H1 (cell line): ENCODE results near the gene IL1RAP. TPM values are rescaled to one million over a fixed set of nuclear protein-coding genes. Genes with fewer than 3 reads are reported as not detected.

Experiments used
- CTCF ChIA-PET: fragments of 300-600 bp; sonication (Branson Sonifier 250); formaldehyde crosslinking; loops from one replicate; lab custom pipeline; 2021; ENCODE audit not compliant: partially characterized antibody; lab: Charles Lee
- POLR2A ChIA-PET: fragments of 300-600 bp; sonication (Branson Sonifier 250); formaldehyde crosslinking; loops from one replicate; lab custom pipeline; 2021; ENCODE audit warnings: inconsistent platforms; ENCODE audit not compliant: partially characterized antibody; lab: Charles Lee
- DNase-seq, 2 experiments: peaks; one replicate each; pipeline versions ENCODE4 v3.0.0 to v3.0.0-alpha.2; 2010 to 2022; ENCODE audit warnings: low spot score in 2 of 2, low read depth in 1 of 2, mixed read lengths in 1 of 2
- FAIRE-seq: peaks from 2 replicates; lab custom pipeline; 2011; peaks lifted over from hg19 to GRCh38; lab: Jason Lieb, UNC
- H2AFZ ChIP-seq: 2 replicates; pipeline ENCODE4 v1.8.1; 2012; ENCODE audit warnings: low read length, inconsistent platforms
- H2AK5ac ChIP-seq: 2 replicates; pipeline ENCODE4 v1.6.1; 2013; ENCODE audit warnings: low read depth, low read length
- H2BK120ac ChIP-seq: replicated peaks from 2 replicates; pipeline ENCODE3; 2013; ENCODE audit warnings: low read depth, low read length, inconsistent platforms
- H2BK12ac ChIP-seq: 2 replicates; pipeline ENCODE4 v1.6.1; 2013; ENCODE audit warnings: low read depth, low read length
- H2BK15ac ChIP-seq: 2 replicates; pipeline ENCODE4 v1.6.1; 2013; ENCODE audit warnings: low read length
- H2BK20ac ChIP-seq: 2 replicates; pipeline ENCODE4 v1.6.1; 2013; ENCODE audit warnings: low read length
- H2BK5ac ChIP-seq: 2 replicates; pipeline ENCODE4 v1.6.1; 2013; ENCODE audit warnings: low read depth, low read length
- H3K14ac ChIP-seq: 2 replicates; pipeline ENCODE4 v1.6.1; 2013; ENCODE audit warnings: inconsistent platforms; ENCODE audit not compliant: insufficient read length
- H3K18ac ChIP-seq: 2 replicates; pipeline ENCODE4 v1.6.1; 2013; ENCODE audit warnings: low read length; ENCODE audit errors: extremely low read depth
- H3K23ac ChIP-seq: 2 replicates; pipeline ENCODE4 v1.6.1; 2013; ENCODE audit warnings: inconsistent platforms; ENCODE audit not compliant: insufficient read length
- H3K23me2 ChIP-seq: 2 replicates; pipeline ENCODE4 v1.6.1; 2013; ENCODE audit warnings: low read depth, low read length
- H3K27ac ChIP-seq: 2 replicates; pipeline ENCODE4 v1.6.1; 2011; ENCODE audit warnings: low read depth, low read length, inconsistent platforms
- H3K27me3 ChIP-seq, 4 experiments: replicated peaks in 1 of 4; 1 replicate in 1 of 4; 2 replicates in 3 of 4; pipeline versions ENCODE4 v1.6.1 to v1.8.1; 2011 to 2013; ENCODE audit warnings: low read length in 3 of 4, mild to moderate bottlenecking in 3 of 4, inconsistent platforms in 2 of 4, mixed read lengths in 2 of 4, moderate library complexity in 1 of 4; ENCODE audit not compliant: control insufficient read depth in 3 of 4, insufficient read depth in 3 of 4; ENCODE audit errors: extremely low read depth in 1 of 4
- H3K36me3 ChIP-seq, 4 experiments: 2 replicates each; pipeline versions ENCODE4 v1.6.1 to v1.8.1; 2011 to 2013; ENCODE audit warnings: mild to moderate bottlenecking in 4 of 4, low read length in 3 of 4, moderate library complexity in 2 of 4, control low read depth in 1 of 4, inconsistent platforms in 1 of 4; ENCODE audit not compliant: insufficient read depth in 4 of 4, control insufficient read depth in 2 of 4
- H3K4ac ChIP-seq: replicated peaks from 2 replicates; pipeline ENCODE3; 2013; ENCODE audit warnings: low read length, low read depth, mixed read lengths, inconsistent platforms; ENCODE audit not compliant: insufficient read length
- H3K4me1 ChIP-seq, 4 experiments: replicated peaks in 1 of 4; 1 replicate in 1 of 4; 2 replicates in 3 of 4; pipeline versions ENCODE4 v1.6.1 to v1.8.1; 2011 to 2013; ENCODE audit warnings: low read length in 3 of 4, inconsistent platforms in 2 of 4, mixed read lengths in 1 of 4; ENCODE audit not compliant: insufficient read depth in 4 of 4, control insufficient read depth in 3 of 4
- H3K4me2 ChIP-seq, 2 experiments: 2 replicates each; pipeline versions ENCODE4 v1.6.1 to v1.8.1; 2011 to 2013; ENCODE audit warnings: low read depth in 2 of 2, low read length in 2 of 2, control low read depth in 1 of 2, inconsistent platforms in 1 of 2, mild to moderate bottlenecking in 1 of 2; ENCODE audit not compliant: insufficient read depth in 1 of 2
- H3K4me3 ChIP-seq, 4 experiments: fragments of 200-600, 300-600 bp in 1 of 4; sonication (generic), shearing (Covaris generic), sonication (Bioruptor Twin) in 1 of 4; 2 replicates each; pipeline versions ENCODE4 v1.5.1 to v1.8.1; 2011 to 2016; ENCODE audit warnings: low read length in 4 of 4, low read depth in 3 of 4, control low read depth in 2 of 4, inconsistent platforms in 2 of 4, mild to moderate bottlenecking in 2 of 4, mixed read lengths in 1 of 4, moderate library complexity in 1 of 4; ENCODE audit not compliant: insufficient read depth in 2 of 4; ENCODE audit errors: extremely low read depth in 1 of 4
- H3K56ac ChIP-seq: replicated peaks from 2 replicates; pipeline ENCODE3; 2013; ENCODE audit warnings: low read depth, mild to moderate bottlenecking, mixed read lengths, low read length, inconsistent platforms; ENCODE audit not compliant: insufficient read length
- H3K79me1 ChIP-seq: 2 replicates; pipeline ENCODE4 v1.6.1; 2013; ENCODE audit warnings: low read depth, low read length, control low read depth
- H3K79me2 ChIP-seq, 2 experiments: 2 replicates each; pipeline versions ENCODE4 v1.6.1 to v1.8.1; 2012 to 2013; ENCODE audit warnings: low read length in 2 of 2, mild to moderate bottlenecking in 2 of 2, inconsistent platforms in 1 of 2; ENCODE audit not compliant: insufficient read depth in 2 of 2, control insufficient read depth in 1 of 2
- H3K9ac ChIP-seq, 4 experiments: replicated peaks in 1 of 4; 1 replicate in 1 of 4; 2 replicates in 3 of 4; pipeline versions ENCODE4 v1.6.1 to v1.8.1; 2011 to 2013; ENCODE audit warnings: low read depth in 3 of 4, low read length in 3 of 4, control low read depth in 2 of 4, mild to moderate bottlenecking in 2 of 4, moderate library complexity in 2 of 4, inconsistent platforms in 1 of 4; ENCODE audit errors: extremely low read depth in 1 of 4
- H3K9me3 ChIP-seq, 2 experiments: 2 replicates each; pipeline versions ENCODE4 v1.6.1 to v1.8.1; 2012 to 2013; ENCODE audit warnings: mild to moderate bottlenecking in 2 of 2, moderate library complexity in 2 of 2, control low read depth in 1 of 2, inconsistent platforms in 1 of 2, low read depth in 1 of 2, low read length in 1 of 2, mixed read lengths in 1 of 2; ENCODE audit not compliant: insufficient read depth in 2 of 2
- H4K20me1 ChIP-seq, 2 experiments: replicated peaks in 1 of 2; 2 replicates each; pipeline versions ENCODE3 to v1.8.1; 2011 to 2013; ENCODE audit warnings: inconsistent platforms in 2 of 2, low read length in 2 of 2, mild to moderate bottlenecking in 1 of 2; ENCODE audit not compliant: insufficient read depth in 2 of 2, control insufficient read depth in 1 of 2
- H4K5ac ChIP-seq: 2 replicates; pipeline ENCODE4 v1.6.1; 2013; ENCODE audit warnings: low read length, low read depth, mixed read lengths, inconsistent platforms; ENCODE audit not compliant: insufficient read length
- H4K8ac ChIP-seq: 2 replicates; pipeline ENCODE4 v1.8.0; 2013; ENCODE audit warnings: mild to moderate bottlenecking, moderate library complexity, low read length, inconsistent platforms; ENCODE audit not compliant: insufficient read depth; ENCODE audit errors: extremely low read depth
- H4K91ac ChIP-seq: replicated peaks from 2 replicates; pipeline ENCODE3; 2013; ENCODE audit warnings: low read length, mixed read lengths, inconsistent platforms; ENCODE audit not compliant: insufficient read length
- ASH2L ChIP-seq: fragments of 200-600, 300-600 bp; sonication (generic); IDR thresholded peaks from one replicate; pipeline ENCODE4 v1.7.1; 2017; ENCODE audit warnings: low read length
- BACH1 ChIP-seq: IDR thresholded peaks from 2 replicates; pipeline ENCODE4 v1.6.1; 2012; ENCODE audit warnings: low read length, improper control_type of control experiment
- CREB1 ChIP-seq: IDR thresholded peaks from 2 replicates; pipeline ENCODE4 v1.6.1; 2012; ENCODE audit warnings: inconsistent platforms
- CTBP2 ChIP-seq: IDR thresholded peaks from 2 replicates; pipeline ENCODE4 v1.7.0; 2011; ENCODE audit warnings: borderline replicate concordance, mild to moderate bottlenecking, moderate library complexity, mixed read lengths, low read length; ENCODE audit not compliant: insufficient read depth, insufficient read length
- EZH2 ChIP-seq: fragments of 200-600 bp; sonication (generic); IDR thresholded peaks from 2 replicates; pipeline ENCODE4 v1.7.1; 2012; ENCODE audit warnings: low read depth, mild to moderate bottlenecking, moderate library complexity, low read length, inconsistent platforms; ENCODE audit not compliant: severe bottlenecking
- GTF2F1 ChIP-seq: IDR thresholded peaks from 2 replicates; pipeline ENCODE4 v1.6.1; 2012; ENCODE audit warnings: low read depth, low read length, improper control_type of control experiment, borderline replicate concordance
- HDAC2 ChIP-seq, 2 experiments: fragments of 300-600 bp in 1 of 2; sonication (generic) in 1 of 2; IDR thresholded peaks; 2 replicates each; pipeline ENCODE4 v1.6.1; 2011 to 2012; ENCODE audit warnings: low read depth in 2 of 2, low read length in 2 of 2, mild to moderate bottlenecking in 2 of 2, moderate library complexity in 2 of 2, borderline replicate concordance in 1 of 2, inconsistent platforms in 1 of 2
- NANOG ChIP-seq: IDR thresholded peaks from 2 replicates; pipeline ENCODE4 v1.6.1; 2011; ENCODE audit warnings: low read length, low read depth, mild to moderate bottlenecking, inconsistent platforms; ENCODE audit not compliant: insufficient read depth, poor library complexity, severe bottlenecking
- TEAD4 ChIP-seq: IDR thresholded peaks from 2 replicates; pipeline ENCODE4 v1.6.1; 2012; ENCODE audit warnings: low read depth, low read length, inconsistent platforms, mixed read lengths
- WGBS, 2 experiments: shearing (Covaris generic) in 1 of 2; methylation state at CpG; one replicate each; pipeline versions ENCODE4 v1.1.6 to v1.1.7; 2013 to 2015; ENCODE audit warnings: low lambda C conversion rate in 2 of 2, mixed read lengths in 2 of 2, inconsistent platforms in 1 of 2, low coverage in 1 of 2, missing lambda C conversion rate in 1 of 2; ENCODE audit not compliant: insufficient replicate concordance in 2 of 2, insufficient coverage in 1 of 2, insufficient read length in 1 of 2; ENCODE audit errors: extremely low coverage in 1 of 2, missing lambda C conversion rate in 1 of 2; 5-methylcytosine and 5-hydroxymethylcytosine counted together
- polyA plus RNA-seq, 7 experiments: library from polyadenylated mRNA; depleted of rRNA in 3 of 7; stranded (reverse) in 5 of 7; unstranded in 2 of 7; fragments of >200 nt in 5 of 7; fragments of 200-250 nt in 2 of 7; gene quantifications; 1 replicate in 5 of 7; 2 replicates in 1 of 7; 4 replicates in 1 of 7; pipeline versions ENCODE4 v1.2.1 to v1.2.3, GENCODE V29; 2011 to 2013; ENCODE audit warnings: missing spikeins in 2 of 7, mixed read lengths in 2 of 7
- total RNA-seq: library from RNA; stranded (reverse); fragmentation: NEBNext Ultra II Directional; extraction: Animal tissue kit (Norgen Biotek cat#: 25700); gene quantifications from 2 replicates; pipeline ENCODE4 v1.2.1, GENCODE V29; 2021
- TF ChIP-seq, protein P1 (sequence below): IDR thresholded peaks from 2 replicates; pipeline ENCODE4 v1.6.1; 2012; ENCODE audit warnings: inconsistent platforms
- TF ChIP-seq, protein P2 (sequence below): IDR thresholded peaks from 2 replicates; pipeline ENCODE4 v1.6.1; 2011; ENCODE audit warnings: low read depth, mild to moderate bottlenecking, low read length; ENCODE audit not compliant: insufficient read depth

Gene IL1RAP
- total and polyA plus RNA-seq, 2 of the 8 experiments (the other 6 are each of a cell fraction or from before 2014, with no cell fraction given): 2.4 to 3.9 TPM

DNA sequence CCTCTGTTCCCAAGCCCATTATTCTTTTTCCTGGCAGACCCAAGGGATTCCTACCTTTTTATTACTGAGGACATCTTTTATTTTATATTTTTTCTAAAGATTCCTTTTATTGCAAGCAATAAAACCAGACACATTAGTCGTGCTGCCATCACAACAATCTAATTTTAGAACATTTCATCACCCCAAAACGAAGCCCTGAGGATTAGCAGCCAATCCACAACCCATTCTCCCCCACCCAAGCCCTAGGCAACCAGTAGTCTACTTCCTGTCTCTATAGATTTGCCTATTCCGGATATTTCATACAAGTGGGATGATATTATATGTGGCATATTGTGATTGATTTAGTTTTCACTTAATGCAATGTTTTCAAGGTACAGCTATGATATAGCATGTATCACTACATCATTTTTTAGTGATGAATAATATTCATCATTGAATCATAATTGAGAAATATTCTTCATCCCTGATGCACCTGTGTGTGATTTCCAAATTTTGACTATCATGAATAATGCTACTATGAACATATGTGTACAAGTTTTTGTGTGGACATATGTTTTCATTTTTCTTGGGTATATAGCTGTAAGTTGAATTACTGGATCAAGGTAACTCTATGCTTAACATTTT is 65.7 kb downstream of the IL1RAP start:
- Histone ChIP-seq H3K9ac (no peak overlapping the region), H3K18ac (no peak overlapping the region), H4K91ac (no peak overlapping the region), H2BK12ac (no peak overlapping the region), H3K4ac (no peak overlapping the region), H3K23ac (no peak overlapping the region), H3K4me2 (no peak overlapping the region), H3K36me3 (no peaks in the 10 kb centered on the region), H3K79me1 (no peaks in the 10 kb centered on the region), H4K8ac (no peak overlapping the region), H3K4me3 (no peak overlapping the region), H3K27me3 (no peaks in the 10 kb centered on the region), H3K14ac (no peak overlapping the region), H3K27ac (no peak overlapping the region), H2BK20ac (no peak overlapping the region), H2AFZ (no peak overlapping the region), H2BK15ac (no peak overlapping the region), H3K9me3 (0 out of 4 replicates have a peak, but pooled peaks cover 0 to 2% of the 10 kb centered on the region in 2 experiments), H3K79me2 (no peaks in the 10 kb centered on the region), H4K20me1 (no peaks in the 10 kb centered on the region), H3K4me1 (no peaks in the 10 kb centered on the region), H3K56ac (no peak overlapping the region), H4K5ac (no peak overlapping the region), H2AK5ac (no peak overlapping the region), H2BK120ac (no peak overlapping the region), H3K23me2 (no peaks in the 10 kb centered on the region), H2BK5ac (no peak overlapping the region)
- FAIRE-seq (no peak), DNase-seq (no peak)
- ChIA-PET CTCF (interaction anchor here (1.8 kb wide), 1 partner anchor 23 kb away, joined by 4 read pairs; no protein-coding TSS in a partner anchor), POLR2A (no interaction called here)
- 85% methylated on average over 3 of the region's 3 CpGs; no CpG with 5 or more reads in 1 of the 2 experiments for WGBS, 2 experiments
- TF ChIP-seq GTF2F1 (no peak), BACH1 (no peak), TEAD4 (no peak), ASH2L (no peak), CREB1 (no peak), EZH2 (no peak), HDAC2 (IDR thresholded peaks at IDR 0.05; ENCODE audit: borderline replicate concordance in 1 of 2, low read depth in 2 of 2, low read length in 2 of 2) (no peak), NANOG (no peak), CTBP2 (no peak)
- TF ChIP-seq, protein P1, sequence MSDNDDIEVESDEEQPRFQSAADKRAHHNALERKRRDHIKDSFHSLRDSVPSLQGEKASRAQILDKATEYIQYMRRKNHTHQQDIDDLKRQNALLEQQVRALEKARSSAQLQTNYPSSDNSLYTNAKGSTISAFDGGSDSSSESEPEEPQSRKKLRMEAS: no peak
- TF ChIP-seq, protein P2, sequence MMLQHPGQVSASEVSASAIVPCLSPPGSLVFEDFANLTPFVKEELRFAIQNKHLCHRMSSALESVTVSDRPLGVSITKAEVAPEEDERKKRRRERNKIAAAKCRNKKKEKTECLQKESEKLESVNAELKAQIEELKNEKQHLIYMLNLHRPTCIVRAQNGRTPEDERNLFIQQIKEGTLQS: no peak
